HG03108 (cell line): ENCODE data around the gene EFS.

Experiments
- ATAC-seq: cut with Tn5 transposase; IDR thresholded peaks from one replicate; pipeline ENCODE4 v1.9.1; 2021; ENCODE audit warnings: moderate library complexity; ENCODE audit not compliant: unreplicated experiment

Gene EFS

GRCh38 chr14:23359722-23360447 lies 5.1 kb downstream of the EFS start:
- ATAC-seq, result no peak

GRCh38 chr14:23359167-23359626 lies 5.8 kb downstream of the EFS start:
- ATAC-seq, result no peak

DNA sequence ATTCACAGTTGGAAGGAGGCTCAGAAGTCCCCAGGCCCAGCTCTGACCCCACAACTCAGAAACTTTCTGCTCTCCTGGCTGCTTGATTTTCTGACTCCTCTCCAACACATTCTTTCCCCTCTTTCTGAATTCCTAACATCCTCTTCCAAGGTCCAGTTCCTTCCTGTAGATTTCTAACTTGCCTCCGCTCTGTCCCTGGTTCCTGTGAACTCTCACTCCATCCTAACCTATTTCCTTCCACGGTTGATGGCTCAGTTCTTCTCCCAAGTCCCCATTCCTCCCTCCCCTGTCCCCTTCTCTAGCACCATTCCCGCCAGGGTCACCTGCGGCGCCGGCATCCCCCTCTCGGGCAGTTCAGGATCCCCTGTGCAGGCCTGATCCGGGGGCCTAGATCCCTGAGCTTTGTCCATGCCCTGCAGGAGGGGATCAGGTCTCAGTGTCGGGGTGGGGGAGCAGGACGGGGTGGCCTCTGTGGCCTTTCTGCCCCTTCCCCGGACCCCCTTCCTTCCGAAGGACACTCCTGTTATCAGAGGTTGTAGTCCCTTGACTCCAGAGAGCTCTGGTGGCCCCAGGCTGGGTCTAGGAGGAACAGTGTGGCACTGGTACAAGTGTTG lies 6.3 kb downstream of the EFS start:
- no peak for ATAC-seq

GRCh38 chr14:23358042-23358441 lies 6.9 kb downstream of the EFS start:
- ATAC-seq, result no peak

DNA sequence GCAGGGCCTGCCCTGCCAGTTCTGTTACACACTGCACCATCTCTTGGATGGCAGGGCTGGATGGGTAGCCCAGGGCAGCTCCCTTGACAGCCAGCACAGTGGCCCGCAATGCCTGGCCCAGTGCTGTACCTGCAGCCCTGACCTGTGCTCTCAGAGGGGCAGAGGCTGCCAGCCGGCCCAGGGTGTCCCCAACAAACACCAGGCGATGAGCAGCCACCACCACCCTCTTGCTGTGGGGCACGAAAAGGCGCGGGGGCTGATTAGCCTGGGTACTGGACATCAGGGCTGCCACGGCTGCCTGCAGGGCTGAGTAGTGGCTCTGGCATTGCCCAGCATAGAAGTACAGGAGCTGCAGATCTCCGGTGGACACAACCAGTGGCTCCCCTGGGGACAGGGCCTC lies 7.7 kb downstream of the EFS start:
- ATAC-seq, result no peak

DNA sequence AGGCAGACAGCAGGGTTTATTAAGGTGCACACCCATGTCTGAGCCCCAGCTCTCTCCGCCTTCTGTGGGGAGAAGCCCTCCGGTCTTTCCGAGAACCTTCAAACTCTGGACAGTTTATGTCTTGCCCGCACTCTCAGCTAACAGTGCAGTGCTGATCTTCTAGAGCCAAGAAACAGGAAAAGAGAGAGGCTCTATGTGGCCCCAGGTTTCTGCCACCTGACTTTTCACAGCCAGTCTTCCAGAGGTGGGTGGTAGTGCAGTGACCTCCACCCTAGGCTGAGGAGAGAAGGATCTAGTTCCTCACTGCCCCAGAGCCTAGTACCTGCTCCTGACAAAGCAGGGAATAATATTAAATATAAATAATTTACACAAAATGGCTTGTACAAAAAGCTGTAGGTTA lies 8.3 kb downstream of the EFS start:
- no peak for ATAC-seq

GRCh38 chr14:23355871-23356435 lies 9.0 kb downstream of the EFS start:
- no peak for ATAC-seq

DNA sequence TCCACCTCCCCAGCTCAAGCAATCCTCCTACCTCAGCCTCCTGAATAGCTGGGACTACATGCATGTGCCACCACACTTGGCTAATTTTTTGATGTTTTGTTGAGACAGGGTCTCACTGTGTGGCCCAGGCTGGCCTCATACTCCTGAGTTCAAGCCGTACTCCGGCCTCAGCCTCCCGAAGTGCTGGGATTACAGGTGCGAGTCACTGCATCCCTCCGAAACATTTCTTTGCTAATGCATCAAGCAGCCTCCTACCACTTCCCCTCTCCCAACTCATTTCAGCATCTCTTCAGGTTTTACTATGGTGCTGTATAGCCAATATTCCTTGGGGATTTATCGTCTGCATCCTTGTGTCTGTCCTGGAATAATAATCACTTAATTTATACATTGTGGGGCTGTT lies 10.0 kb downstream of the EFS start:
- ATAC-seq, result no peak

- no peak for ATAC-seq
These were observed 11.6 kb downstream of the EFS start for GRCh38 chr14:23353433-23353780.

DNA sequence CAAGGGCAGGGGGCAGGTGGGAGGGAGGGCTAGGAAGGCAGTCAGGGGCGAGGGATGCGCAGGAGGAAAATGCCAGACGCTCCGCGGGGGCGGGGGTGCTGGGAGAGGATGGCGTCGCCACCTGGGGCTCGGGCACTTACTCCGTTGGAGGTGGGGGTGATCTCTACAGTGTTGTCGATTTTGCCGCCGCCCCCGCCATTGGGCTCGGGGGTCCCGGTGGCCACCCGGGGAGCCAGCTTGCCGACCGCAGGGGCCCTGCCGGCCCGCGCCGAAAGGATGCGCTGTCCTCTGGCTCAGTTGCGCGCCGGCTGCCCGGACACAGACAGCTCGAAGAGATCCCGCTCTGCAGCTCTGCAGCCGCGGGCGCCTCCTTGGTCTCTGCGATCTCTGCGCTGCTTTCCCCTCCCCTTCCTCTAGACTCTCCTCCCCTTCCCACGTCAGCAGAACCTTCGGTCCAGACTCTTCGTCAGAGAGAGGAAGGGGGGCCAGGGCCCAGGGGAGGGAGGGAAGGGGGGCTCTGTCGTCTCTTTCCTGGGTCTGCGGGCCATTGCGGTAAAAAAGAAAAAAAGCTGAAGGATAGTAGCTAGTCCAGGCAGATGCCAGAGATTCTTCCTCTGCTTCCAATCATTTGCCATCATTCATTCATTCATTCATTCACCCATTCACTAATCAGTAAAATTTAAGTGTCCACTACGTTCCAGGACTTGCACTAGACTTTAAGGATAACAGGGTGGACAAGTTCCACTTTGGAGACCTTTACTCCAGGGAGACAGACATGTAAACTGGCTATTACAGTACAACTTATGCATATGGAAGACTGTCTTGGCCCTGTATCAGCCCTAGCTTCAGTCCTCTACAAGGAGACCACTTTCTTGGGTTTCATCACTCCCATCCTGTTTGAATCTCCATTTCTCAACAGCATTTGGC lies 12.2 kb downstream of the EFS start, which contains the start of gene SLC22A17:
Gene SLC22A17, minus strand, starts transcription at position 382 of the 927 bp plus-strand sequence.
- ATAC-seq, result no peak

DNA sequence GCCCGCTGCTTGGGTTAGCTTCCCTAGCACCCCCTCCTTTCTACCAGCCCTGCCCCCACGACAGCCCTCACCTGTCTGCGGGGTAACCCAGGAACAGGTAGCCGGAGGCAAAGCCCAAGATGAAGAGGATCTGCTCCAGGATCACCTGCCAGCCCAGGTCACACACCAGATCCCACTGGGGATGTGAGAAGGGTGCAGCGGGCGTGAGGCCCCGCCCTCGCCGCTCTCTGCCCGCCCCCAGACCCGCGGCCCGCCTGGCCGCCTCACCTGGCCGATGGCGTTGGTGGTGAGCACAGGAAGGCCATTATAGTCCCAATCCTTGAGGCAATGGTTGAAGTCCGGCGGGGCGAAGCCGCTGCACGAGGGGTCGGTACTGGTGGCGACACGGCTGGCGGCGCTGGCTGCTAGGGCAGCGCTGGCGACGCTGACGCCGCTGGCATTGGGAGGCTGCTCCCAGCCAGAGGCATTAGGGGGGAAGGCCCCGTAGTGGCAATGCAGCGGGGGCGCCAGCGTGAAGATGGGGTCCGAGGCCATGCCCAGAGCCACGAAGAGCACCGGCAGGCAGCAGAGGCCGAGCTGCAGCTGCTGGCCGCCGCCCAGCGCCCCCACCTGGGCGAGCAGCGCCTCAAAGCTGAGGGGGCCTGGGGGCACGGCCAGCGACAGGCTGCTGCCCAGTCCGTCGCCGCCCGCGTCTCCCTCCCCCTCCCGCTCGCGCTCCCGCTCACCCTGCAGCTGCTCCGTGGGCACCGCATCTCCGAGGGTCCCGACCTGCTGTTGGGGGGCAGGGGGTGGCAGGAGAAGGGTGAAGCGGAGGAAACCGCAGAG lies 13.1 kb downstream of the EFS start:
- ATAC-seq, result no peak

DNA sequence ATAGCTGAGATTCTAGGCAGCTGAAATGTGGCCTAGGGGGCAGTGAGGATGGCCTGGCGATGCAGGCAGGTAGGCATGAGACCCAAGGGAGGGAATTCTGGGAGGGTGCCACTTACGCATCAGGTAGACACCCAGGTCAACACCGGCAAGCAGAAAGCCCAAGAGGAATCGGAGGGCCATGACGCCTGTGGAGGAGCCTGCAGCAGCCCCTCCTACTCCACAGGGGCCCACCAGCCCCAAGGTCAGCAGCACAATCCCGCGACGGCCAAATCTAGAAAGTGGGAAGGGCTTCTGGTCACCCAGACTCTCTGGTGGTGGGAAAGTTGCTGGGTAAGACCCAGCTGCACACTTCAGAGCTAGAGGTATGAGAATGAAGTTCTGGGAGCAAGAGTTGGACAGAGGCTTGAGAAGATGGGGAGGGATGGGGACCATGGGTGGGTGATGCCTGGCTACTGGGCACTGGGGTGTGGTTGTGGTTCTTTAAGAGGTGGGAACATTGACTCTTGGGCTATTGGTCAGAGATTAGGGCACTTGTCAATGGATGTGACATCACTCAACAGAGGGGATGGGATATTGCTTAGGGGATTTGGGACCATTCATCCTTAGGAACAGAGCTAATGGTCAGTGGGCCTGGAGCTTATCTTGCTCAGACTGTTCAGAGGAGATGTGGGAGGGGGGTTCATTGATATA lies 15.7 kb downstream of the EFS start:
- no peak for ATAC-seq

- no peak for ATAC-seq
These were observed 16.7 kb downstream of the EFS start for GRCh38 chr14:23348297-23348655.

DNA sequence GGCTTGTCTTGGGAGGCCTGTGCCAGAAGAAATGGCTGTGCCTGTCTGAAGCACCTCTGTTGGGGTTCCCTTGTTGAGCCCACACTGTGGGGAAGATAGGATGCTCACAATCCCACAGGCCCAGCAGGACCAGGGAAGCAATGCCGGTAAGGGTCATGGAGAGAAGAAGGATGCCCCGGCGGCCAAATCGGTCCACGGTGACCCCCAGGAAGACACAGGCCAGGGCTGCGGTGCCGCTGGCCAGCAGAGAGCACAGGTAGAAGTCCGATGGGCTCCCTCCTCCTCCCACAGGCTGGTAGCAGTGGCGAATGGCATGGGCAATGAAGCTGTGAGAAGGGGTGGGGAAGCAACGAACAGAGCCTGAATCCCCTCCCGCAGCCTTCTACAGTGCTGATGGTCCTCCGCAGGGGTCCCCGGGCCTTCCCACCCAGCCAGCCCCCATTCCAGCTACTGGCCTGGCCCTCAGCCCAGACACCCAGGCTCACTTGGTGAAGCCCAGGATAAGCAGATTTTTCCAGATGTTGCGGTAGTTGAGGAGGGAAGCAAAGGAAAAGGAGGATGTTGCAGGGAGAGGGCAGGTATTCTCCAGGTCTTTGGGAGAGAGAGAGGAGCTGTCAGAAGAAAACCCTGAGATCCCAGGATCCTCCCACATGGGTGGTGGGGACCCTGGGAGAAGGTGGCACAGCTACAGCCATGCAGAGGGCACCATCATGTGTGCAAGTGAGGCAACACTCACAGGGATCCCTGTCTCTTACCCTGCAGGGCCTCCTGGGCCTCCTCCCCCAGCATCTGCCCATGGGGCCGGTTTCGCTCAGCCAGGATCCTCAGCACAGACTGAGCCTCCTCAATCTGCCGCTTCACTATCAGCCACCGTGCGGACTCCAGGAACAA lies 17.3 kb downstream of the EFS start:
- no peak for ATAC-seq

DNA sequence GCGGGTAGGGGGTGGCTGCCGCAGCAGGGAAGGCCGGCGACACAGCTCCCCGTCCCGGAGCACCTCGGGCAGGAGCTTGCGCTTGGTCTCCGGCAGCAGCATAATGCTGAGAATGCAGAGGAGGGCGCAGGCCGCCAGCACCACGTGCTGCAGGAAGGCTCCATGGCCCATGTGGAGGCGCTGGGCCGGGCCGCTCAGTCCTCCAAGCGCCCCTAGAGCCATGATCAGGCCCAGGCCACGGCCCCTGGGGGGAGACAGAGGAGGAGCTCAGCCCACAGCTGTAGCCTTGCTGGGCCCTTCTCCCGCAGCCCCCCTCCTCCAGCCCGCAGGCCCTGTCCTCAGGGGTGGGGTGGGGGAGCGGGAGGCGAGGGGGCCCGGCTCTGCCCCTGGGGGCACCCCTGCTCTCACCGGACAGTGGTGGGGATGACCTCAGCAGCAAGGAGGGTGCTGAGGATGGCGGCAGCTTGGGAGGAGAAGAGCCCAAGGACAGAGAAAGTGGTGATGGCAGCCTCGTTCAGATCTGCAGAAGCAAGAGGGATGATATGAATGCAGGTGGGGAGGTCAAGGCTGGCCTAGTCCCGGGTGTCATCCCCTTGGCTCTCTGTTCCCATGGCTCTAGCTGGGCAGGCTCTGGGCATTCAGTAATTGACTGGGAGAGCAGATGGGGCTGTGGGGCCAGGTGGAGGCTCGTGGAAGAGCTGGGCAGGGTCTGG lies 18.1 kb downstream of the EFS start:
- ATAC-seq, result no peak

DNA sequence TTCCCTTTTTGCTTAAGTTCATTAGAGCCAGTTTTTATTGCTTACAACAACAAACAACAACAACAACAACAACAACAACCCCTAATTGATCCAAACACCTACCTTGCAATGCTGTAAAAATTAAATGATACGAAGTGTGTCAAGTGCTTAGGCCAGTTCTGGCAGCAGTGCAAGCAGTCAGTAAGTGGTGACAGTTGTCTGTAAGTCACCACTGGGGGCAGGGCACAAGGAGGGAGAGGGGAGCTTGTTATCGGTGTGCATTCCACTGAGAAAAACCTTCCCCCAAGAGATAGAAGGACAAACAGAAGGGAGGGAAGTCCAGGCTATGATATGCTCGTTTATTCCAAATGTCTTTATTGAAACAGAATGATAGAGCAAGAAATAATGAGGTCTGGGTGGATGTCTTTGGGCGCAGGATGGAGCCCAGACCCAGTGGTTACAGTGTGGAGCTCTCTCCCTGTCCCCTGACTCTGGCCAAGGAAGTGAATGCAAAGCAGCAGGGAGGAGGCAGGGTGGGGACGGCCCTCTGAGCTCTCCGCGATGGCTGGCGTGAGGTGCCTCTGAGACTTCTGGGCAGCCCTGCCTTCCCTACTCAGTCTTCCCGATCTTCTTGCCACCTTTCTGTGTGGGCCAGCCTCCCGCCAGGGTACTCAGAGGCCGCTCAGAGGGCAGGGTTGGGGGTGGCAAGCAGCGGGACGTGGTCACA lies 18.8 kb downstream of the EFS start:
- ATAC-seq, result no peak

DNA sequence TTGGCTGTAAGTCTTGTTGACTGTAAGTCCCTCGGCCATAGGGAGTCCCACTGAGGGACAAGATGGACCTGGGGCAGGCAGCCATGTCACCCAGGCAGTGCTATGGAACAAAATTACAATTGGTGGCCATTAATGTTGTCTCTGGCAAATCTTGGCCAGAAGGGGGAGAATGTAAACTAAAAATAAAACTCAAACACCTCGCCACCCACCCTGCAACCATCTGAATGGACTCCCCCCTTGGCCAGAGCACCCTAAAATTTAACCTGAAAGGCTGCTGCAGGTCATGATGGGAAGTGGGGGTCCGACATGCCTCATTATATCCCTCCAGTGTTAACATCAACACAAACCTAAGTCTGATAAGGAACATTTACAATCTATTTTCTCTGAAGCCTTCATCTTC lies 20.5 kb downstream of the EFS start:
- ATAC-seq, result no peak
